HepG2 (cell line): ENCODE measurements around the gene ZFP69. TPM values are rescaled to one million over a fixed set of nuclear protein-coding genes. Genes with fewer than 3 reads are reported as not detected.

Experiments
- ARID4A ChIP-seq: sonication (generic); formaldehyde crosslinking; IDR thresholded peaks from 2 replicates; pipeline ENCODE4 v1.5.0; 2020; ENCODE audit warnings: mild to moderate bottlenecking, missing genetic modification reagents, borderline replicate concordance
- CREB3 ChIP-seq: sonication (generic); formaldehyde crosslinking; IDR thresholded peaks from 2 replicates; pipeline ENCODE4 v1.5.0; 2020; ENCODE audit warnings: missing genetic modification reagents
- IRF2 ChIP-seq: IDR thresholded peaks from 2 replicates; pipeline ENCODE4 v1.6.1; 2018; ENCODE audit warnings: missing genetic modification reagents, missing compliant biosample characterization
- KLF9 ChIP-seq: IDR thresholded peaks from 2 replicates; pipeline ENCODE4 v1.6.1; 2016; ENCODE audit warnings: low read depth
- LCORL ChIP-seq, 2 experiments: fragments of 450-650 bp in 1 of 2; sonication (generic) in 1 of 2; formaldehyde crosslinking in 1 of 2; IDR thresholded peaks; 2 replicates each; pipeline versions ENCODE4 v1.5.0 to v1.6.1; 2017 to 2020; ENCODE audit warnings: antibody characterized with exemption in 1 of 2, missing genetic modification reagents in 1 of 2
- MEF2D ChIP-seq: sonication (generic); formaldehyde crosslinking; IDR thresholded peaks from 2 replicates; pipeline ENCODE4 v1.5.1; 2020; ENCODE audit warnings: mild to moderate bottlenecking, missing genetic modification reagents
- NFATC3 ChIP-seq: sonication (generic); formaldehyde crosslinking; IDR thresholded peaks from 2 replicates; pipeline ENCODE4 v1.5.1; 2020; ENCODE audit warnings: mild to moderate bottlenecking, missing genetic modification reagents
- SALL1 ChIP-seq: sonication (generic); formaldehyde crosslinking; IDR thresholded peaks from 2 replicates; pipeline ENCODE4 v1.8.0; 2022; ENCODE audit warnings: mild to moderate bottlenecking, missing genetic modification reagents
- YEATS4 ChIP-seq: sonication (generic); formaldehyde crosslinking; IDR thresholded peaks from 2 replicates; pipeline ENCODE4 v1.4.0; 2020; ENCODE audit warnings: missing genetic modification reagents, borderline replicate concordance
- ZBTB21 ChIP-seq: sonication (generic); formaldehyde crosslinking; IDR thresholded peaks from 2 replicates; pipeline ENCODE4 v1.4.0; 2020; ENCODE audit warnings: missing genetic modification reagents
- ZBTB46 ChIP-seq: sonication (generic); formaldehyde crosslinking; IDR thresholded peaks from 2 replicates; pipeline ENCODE4 v1.4.0; 2020; ENCODE audit warnings: mild to moderate bottlenecking, missing genetic modification reagents, borderline replicate concordance
- ZNF138 ChIP-seq: sonication (generic); formaldehyde crosslinking; IDR thresholded peaks from 2 replicates; pipeline ENCODE4 v1.5.0; 2020; ENCODE audit warnings: mild to moderate bottlenecking, low read depth, missing genetic modification reagents
- ZNF253 ChIP-seq: sonication (generic); formaldehyde crosslinking; IDR thresholded peaks from 2 replicates; pipeline ENCODE4 v1.8.0; 2022; ENCODE audit warnings: mild to moderate bottlenecking, missing genetic modification reagents, borderline replicate concordance
- ZNF274 ChIP-seq: sonication (generic); formaldehyde crosslinking; IDR thresholded peaks from 2 replicates; pipeline ENCODE4 v1.5.1; 2020; ENCODE audit warnings: mild to moderate bottlenecking, missing genetic modification reagents
- ZNF362 ChIP-seq: sonication (generic); formaldehyde crosslinking; IDR thresholded peaks from 2 replicates; pipeline ENCODE4 v1.4.0; 2020; ENCODE audit warnings: missing genetic modification reagents, mild to moderate bottlenecking, borderline replicate concordance
- ZNF430 ChIP-seq: sonication (generic); formaldehyde crosslinking; IDR thresholded peaks from 2 replicates; pipeline ENCODE4 v1.9.0; 2021; ENCODE audit warnings: mild to moderate bottlenecking, missing genetic modification reagents
- ZNF670 ChIP-seq: sonication (generic); formaldehyde crosslinking; IDR thresholded peaks from 2 replicates; pipeline ENCODE4 v1.8.0; 2022; ENCODE audit warnings: mild to moderate bottlenecking, missing genetic modification reagents, borderline replicate concordance
- ZSCAN31 ChIP-seq: sonication (generic); formaldehyde crosslinking; IDR thresholded peaks from 2 replicates; pipeline ENCODE4 v1.5.0; 2020; ENCODE audit warnings: low read depth, mild to moderate bottlenecking, missing genetic modification reagents
- polyA plus RNA-seq, 8 experiments: library from polyadenylated mRNA; depleted of rRNA in 3 of 8; stranded (reverse) in 7 of 8; unstranded in 1 of 8; fragments of >200 nt; fragmentation: Illumina TruSeq in 4 of 8; extraction: Trizol in 4 of 8; gene quantifications; 2 replicates each; pipeline versions ENCODE4 v1.2.1 to v1.2.3, GENCODE V29; 2011 to 2016; ENCODE audit warnings: low read depth in 4 of 8, missing spikeins in 1 of 8, mixed read lengths in 1 of 8; ENCODE audit not compliant: insufficient read depth in 1 of 8
- total RNA-seq, 5 experiments: library from RNA; depleted of rRNA; stranded (reverse); fragments of >200 nt; fragmentation: Illumina TruSeq; extraction: Trizol; gene quantifications; 2 replicates each; pipeline ENCODE4 v1.2.3, GENCODE V29; 2016; ENCODE audit warnings: low read depth in 1 of 5
- TF ChIP-seq, protein P1 (sequence below): sonication (generic); formaldehyde crosslinking; IDR thresholded peaks from 2 replicates; pipeline ENCODE4 v1.8.1; 2023; ENCODE audit warnings: mild to moderate bottlenecking, missing genetic modification reagents

ZFP69 gene
- total and polyA plus RNA-seq, 2 of the 13 experiments (the other 11 are each of a cell fraction or from before 2014, with no cell fraction given) = 2.6 to 5.6 TPM

DNA sequence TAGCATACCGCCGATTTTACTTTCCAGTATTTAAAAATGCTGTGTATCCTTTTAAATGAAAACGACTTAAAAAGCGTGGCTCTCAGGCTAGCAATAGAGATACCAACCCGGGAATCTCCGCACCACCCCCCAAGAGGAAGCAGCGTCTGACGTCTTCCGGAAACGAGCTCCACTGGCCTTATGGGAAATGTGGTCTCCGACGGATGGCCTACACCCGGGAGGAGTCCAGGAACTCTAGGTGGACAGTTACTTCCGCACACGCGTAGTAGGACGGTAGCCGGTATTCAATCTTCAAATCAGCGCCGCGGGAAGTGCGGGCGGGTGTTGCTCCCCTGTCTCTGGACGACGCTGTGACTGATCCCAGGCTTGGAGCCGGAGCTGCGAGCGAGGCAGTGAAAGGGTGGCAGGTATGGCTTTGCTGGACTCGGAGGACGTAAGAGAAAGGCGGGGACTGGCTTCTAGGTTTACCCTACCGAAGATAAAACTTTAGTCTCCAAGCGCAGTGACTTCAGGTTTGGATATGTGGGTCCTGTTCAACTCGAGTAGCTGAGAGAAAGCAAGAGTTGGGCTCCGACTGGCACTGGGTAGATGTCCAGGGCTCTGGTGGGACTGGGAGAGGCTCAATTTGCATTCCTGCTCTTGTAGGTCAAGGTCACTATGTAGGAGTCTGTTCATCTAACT is 54.4 kb downstream of the ZFP69 start, which contains the start of gene ZNF684 (continued):
- no peak for TF ChIP-seq KLF9 (CRISPR knock-in tag)
- TF ChIP-seq ZBTB21 (CRISPR knock-in tag) = no peak
- no peak for TF ChIP-seq ZNF253 (CRISPR knock-in tag)
- TF ChIP-seq ZNF138 (CRISPR knock-in tag) = no peak
- TF ChIP-seq ZNF670 (CRISPR knock-in tag) = no peak; the same call in 1 of the 2 replicates
- TF ChIP-seq ZNF274 = peak; percentile 73; the same call in 1 of the 2 replicates
- peak; percentile 91 for TF ChIP-seq ARID4A (CRISPR knock-in tag)
- TF ChIP-seq SALL1 (CRISPR knock-in tag) = peak; percentile 69; the same call in 1 of the 2 replicates
- no peak for TF ChIP-seq LCORL (IDR thresholded peaks at IDR 0.05)
- TF ChIP-seq LCORL (CRISPR knock-in tag; IDR thresholded peaks at IDR 0.05) = no peak
- peak; percentile 66; the same call in 1 of the 2 replicates for TF ChIP-seq YEATS4 (CRISPR knock-in tag)
- TF ChIP-seq ZBTB46 (CRISPR knock-in tag) = no peak
- peak; percentile 72; the same call in 1 of the 2 replicates for TF ChIP-seq ZSCAN31 (CRISPR knock-in tag)
- TF ChIP-seq, protein P1, sequence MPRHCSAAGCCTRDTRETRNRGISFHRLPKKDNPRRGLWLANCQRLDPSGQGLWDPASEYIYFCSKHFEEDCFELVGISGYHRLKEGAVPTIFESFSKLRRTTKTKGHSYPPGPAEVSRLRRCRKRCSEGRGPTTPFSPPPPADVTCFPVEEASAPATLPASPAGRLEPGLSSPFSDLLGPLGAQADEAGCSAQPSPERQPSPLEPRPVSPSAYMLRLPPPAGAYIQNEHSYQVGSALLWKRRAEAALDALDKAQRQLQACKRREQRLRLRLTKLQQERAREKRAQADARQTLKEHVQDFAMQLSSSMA (CRISPR knock-in tag) = no peak
- TF ChIP-seq IRF2 = peak; percentile 80
- 0 out of 2 replicates have a peak, but pooled peaks have one; percentile 24 for TF ChIP-seq ZNF430 (CRISPR knock-in tag)
- TF ChIP-seq CREB3 = no peak; the same call in 1 of the 2 replicates
- TF ChIP-seq ZNF362 = no peak
- no peak for TF ChIP-seq NFATC3 (CRISPR knock-in tag)
- 0 out of 2 replicates have a peak, but pooled peaks have one; percentile 8 for TF ChIP-seq MEF2D
